GM21737 (cell line): ENCODE results near the gene HSD17B12.
"Not testable (repeated sequence)": the region's sequence is repeated elsewhere in the genome, so short reads cannot be mapped to it uniquely, and the experiment has no call there.

Source experiments
- ATAC-seq: cut with Tn5 transposase; IDR thresholded peaks from one replicate; pipeline ENCODE4 v1.9.1; 2021; ENCODE audit warnings: mild to moderate bottlenecking, moderate library complexity; ENCODE audit not compliant: unreplicated experiment

HSD17B12 gene

DNA sequence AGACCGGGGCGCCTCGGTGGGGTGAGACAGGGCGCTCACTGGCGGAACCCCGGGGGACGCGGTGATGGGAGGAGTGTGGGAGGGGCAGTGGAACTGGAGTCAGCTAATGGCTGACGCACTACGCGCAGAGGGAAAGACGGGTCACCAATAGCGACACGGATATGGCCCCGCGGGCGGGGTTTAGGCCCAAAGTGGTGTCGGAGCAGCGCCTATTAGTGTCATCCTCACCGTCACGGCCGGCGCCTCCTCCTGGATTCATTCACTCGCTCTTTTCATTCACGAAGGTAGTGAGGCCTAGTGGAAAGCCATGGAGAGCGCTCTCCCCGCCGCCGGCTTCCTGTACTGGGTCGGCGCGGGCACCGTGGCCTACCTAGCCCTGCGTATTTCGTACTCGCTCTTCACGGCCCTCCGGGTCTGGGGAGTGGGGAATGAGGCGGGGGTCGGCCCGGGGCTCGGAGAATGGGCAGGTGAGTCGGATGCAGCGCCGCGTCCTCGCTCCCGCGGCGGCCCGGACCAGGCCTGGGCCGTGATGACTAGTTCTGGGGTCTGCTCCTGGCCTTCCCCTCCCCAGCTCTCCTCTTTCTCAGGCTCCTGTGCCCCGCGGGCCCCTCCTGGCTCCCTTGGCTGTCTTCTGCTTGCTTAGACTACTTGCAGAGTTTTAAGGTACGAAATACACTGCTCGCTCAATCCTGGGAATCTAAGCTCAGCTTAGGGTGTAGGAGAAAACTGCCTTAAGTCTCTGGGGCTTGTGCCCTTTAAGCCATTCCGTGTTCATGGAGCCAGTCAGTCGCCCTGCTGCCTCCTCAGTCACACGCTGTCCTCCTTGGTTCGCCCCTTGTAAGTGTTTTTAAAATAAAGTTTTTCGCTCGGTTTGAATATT lies at the start of gene HSD17B12:
Gene HSD17B12, plus strand, starts transcription at position 218 of the 880 bp plus-strand sequence. Its CDS starts 90 bp downstream, at position 308.
- ATAC-seq: peak; percentile 97

DNA sequence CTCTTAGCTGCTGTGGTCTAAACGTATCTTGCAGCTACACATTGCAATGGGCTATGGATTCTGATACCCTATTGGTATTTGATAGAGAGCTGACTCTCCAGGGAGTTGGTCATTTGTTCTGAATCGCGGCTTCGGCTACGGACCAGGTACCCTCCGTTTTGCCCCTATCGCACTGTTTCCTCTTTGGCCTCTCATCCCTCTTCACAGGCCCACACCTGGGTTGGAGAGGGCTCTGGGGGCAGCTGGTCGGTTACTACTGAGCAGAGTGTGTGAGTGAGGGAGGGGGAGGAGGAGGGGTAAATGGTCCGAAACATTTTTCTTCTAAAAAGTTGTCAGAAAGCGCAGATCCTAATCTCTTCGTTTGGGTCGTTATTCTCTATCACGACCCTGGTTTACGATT lies 48.8 kb upstream of the HSD17B12 start:
- no peak for ATAC-seq

DNA sequence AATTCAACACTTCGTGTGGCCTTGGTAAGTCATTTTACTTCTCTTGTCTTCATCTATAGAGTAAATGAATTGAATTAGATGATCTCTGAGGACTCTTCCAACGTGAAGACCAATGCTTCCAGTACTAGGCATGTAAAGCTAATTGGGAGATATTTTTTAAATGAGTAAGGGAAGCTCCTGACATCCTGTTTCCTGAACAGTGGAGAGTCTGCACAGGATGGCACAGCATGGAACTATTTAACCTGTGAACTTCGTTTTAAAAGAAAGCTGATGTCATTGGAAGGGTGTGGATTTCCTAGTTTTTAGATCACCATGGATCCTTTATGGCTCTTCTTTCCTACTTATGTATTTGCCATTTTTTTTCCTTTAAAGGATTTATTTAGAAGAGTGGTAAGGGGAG lies 48.4 kb upstream of the HSD17B12 start:
- ATAC-seq: no peak

DNA sequence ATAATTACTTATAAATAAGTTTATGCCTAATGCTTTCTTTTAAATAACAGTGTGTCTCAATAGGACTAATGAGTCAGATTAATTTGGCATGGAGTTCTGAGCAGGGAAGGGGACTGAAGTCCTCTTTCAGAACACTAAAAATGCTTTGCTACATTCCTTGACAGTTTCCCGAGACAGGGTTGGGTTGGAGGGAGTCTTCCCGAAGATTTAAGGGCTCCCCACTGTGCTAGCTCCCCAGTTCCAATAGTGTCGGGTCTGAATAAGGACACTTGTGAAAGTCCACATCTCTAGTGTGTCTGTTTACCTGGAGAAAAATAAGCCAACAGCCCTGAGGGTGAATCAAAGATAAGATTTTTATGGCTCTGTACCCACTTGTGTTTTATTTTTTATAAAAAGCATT lies 41.8 kb upstream of the HSD17B12 start:
- ATAC-seq: no peak

DNA sequence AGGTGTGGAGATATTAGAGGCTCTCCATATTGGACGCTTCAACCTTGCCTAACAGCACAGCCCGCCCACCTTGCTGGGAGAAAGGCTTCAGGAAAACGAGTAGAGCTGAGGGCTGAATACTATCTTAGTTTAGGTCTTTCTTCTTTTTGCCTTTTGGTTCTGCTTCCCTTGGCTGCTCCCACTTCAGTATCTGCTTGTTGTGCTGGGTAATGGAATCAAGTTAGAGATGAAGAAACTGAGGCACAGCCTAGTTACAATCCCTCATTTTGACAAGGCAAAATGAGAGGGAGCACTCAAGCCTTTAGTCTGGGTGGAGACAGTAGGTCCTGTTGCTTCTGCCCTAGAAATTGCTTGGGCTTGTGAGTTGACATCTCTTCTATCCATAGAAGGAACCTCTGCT lies 41.3 kb upstream of the HSD17B12 start:
- no peak for ATAC-seq

DNA sequence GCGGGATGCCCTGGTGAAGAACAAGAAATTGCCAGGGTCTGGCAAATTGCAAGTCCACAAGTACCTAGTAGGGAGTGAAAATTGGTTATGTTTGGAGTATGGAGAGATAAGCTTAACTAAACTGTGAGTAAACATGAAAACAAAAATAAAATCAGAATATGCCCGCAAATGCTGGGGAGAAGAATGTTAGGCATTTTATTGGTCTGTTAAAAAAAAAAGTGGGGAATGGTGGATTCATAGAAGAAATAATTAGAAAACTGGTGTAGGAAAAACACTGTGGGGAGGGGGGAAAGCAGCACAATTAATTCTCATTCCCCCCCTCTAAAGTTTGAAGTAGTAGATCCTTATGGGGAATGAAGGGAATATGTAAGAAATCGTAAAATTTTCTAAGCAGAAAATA lies 40.6 kb upstream of the HSD17B12 start:
- no peak for ATAC-seq

DNA sequence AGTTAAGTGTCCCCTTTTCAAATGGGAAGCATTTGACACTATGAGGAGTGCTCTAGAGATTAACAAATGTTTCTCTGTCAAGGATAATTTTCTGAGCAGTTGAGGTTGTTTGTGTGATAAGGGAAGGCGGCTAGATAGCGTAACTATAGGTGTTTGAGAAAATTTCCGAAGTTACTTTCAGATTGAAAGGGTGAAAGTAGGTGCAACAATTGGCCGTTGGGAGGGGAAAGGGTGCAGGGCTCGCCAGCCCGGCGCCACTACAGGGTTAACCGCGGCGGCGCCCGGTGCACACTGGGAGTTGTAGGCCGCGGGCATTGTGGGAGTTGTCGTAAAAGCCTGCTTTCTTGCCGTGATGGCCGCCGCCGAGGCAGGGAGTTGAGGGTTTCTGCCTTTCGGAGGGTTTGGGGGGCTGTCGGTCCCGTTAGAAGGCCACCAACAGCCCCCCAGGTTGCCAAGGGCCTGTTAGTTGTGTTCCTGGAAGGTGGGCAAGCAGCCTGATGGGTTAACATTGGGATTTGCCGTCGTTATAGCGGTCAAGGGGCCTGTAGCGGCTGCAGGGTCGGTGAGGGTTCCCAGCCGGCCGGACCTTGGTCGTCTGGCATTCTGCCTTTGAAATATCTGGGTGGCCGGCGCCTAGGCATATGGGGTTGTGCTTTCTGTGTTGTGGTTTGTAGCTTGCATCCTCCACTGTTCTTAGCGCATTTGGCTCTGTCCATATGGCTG lies 36.5 kb upstream of the HSD17B12 start:
- ATAC-seq: peak; percentile 99

DNA sequence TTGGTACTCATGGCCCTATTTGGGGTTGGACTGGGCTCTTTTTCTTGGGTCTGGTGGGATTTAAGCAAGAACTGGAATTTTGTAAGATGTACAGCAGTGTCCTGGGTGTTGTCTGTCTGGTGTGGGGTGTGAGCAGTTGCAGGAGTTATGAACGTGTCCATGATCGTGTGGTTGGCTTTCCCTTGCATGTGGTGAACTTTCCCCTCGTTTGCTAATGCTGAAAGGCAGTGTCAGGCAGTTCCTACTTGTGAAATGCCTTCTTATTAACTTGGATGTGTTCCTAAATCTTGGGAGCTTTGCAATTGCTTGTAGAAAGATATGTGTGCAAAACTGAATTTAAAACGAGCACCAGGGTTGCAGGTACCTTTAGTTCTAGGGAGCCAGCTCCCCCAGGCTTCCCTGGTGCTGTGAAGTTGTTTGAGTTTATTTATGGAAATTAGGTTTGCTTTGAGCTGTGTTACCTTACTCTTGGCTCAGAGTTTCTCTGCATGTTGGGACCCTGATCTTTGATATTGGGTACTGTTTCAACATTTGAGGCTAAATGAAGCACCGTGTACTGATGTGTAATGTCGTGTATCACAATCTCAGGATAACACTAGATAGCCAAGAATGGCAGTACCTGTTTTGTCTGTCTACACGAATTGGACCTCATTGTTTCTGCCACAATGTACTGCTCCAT lies 35.8 kb upstream of the HSD17B12 start:
- ATAC-seq: no peak

DNA sequence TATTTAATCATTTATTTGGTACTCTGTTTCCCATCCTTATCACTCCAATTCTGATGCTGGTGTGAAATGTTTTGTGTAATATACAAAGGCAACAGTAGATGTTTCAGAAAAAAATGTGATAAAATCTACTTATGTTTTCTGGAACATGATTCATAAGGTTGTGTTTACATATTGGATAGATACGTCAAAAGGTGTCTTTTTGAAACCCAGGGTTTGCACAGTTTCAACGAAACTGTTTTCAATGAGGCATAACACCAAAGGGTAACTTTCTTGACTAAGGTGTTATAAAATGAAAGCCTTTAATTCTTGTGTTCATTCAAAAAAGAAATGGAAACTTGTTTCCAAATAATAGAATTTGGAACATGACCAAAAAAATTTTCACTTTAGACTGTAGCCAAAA lies 33.8 kb upstream of the HSD17B12 start:
- ATAC-seq: no peak

DNA sequence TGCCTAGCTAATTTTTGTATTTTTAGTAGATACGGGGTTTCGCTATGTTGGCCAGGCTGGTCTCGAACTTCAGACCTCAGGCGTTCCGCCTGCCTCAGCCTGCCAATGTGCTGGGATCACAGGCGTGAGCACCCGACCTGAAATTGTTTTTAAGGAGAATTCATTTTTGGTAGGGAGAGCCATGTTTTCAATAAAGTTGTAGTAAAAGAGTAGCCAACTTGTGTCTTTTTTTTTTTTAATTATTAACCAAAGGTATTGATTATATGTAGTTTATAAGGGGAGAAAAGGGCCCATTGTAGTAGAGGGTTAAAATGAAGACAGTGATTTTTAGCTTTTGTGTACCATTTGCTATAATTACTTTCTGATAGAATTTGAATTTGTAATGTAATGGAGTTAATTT lies 31.6 kb upstream of the HSD17B12 start:
- ATAC-seq: no peak

DNA sequence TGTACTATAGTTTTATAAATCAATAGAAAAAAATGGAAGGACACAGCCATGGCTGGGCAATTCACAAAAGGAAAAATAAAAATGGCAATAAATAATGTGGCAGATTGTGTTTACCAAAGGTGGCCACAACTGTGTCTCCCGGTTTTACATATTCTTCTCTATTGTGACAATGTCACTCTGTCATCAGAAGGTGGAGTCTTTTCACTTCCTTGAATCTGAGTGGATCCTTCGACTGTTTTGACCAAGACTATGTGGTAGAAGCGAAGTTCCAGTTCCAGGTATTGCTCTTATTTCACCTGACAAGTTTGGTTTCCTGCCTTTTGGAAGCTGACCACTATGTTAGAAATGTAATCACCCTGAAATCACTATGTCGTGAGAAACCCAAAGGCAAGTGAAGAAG lies 31.0 kb upstream of the HSD17B12 start:
- ATAC-seq: no peak

DNA sequence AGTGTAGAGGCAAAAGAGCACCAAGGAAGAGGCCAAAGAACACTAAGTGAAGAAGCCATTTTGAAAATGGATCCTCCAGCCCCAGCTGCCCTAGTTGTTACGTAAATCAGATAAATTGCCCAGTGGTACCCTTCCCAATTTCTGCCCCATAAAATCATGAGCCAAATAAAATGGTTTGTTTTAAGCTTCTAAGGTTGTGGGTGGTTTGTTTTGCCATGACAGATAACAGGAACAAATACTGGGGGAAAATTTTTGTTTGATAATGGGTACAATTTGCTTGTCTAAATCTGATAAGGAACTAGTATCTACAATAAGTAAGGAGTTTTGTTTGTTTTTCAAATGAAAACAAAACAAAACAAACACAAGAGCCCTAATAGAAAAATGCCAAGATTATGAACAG lies 30.6 kb upstream of the HSD17B12 start:
- ATAC-seq: no peak

DNA sequence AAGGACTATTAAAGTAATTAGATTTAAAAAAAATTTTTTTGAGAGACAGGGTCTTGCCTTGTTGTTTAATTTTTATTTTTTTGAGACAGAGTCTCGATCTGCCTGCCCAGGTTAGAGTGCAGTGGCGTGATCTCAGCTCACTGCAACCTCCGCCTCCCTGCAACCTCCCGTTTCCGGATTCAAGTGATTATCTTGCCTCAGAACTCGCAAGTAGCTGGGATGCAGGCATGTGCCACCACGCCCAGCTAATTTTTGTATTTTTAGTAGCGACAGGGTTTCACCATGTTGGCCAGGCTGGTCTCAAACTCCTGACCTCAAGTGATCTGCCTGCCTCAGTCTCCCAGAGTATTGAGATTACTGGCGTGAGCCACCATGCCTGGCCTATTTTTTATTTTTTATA lies 17.5 kb upstream of the HSD17B12 start:
- ATAC-seq: not testable (repeated sequence)

DNA sequence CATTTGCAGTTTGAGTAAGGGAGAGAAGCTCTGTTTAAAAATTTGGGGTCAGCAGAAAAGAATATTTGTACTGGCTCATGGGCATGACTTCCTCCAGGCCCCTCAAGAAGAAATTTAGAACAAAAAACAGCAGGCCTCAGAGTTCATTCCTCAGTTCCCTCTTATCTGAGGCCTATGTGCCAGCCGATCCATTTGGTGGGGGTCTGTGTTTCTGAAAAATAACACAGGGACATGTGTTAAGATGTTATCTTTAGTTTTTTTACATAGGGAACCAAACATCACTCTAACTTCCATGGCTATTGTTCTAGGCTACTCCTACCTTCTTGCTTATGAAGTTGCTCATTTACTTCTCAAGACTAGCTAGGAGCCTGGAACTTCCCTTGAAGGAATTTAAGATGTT lies 16.2 kb upstream of the HSD17B12 start:
- ATAC-seq: no peak

DNA sequence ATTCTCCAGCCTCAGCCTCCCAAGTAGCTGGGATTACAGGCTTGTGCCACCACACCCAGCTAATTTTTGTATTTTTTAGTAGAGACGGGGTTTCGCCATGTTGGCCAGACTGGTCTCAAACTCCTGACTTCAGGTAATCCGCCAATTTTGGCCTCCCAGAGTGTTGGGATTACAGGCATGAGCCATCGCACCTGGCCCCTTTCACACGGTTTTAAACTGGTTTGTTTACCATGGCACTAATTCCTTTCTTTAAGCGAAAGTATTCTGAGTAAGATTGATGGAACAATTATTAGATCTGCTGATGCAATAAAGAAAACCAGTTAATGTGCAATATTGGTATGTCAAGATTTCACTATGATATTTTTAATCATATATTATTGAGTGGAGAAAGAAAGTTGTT lies 9.3 kb upstream of the HSD17B12 start:
- not testable (repeated sequence) for ATAC-seq

DNA sequence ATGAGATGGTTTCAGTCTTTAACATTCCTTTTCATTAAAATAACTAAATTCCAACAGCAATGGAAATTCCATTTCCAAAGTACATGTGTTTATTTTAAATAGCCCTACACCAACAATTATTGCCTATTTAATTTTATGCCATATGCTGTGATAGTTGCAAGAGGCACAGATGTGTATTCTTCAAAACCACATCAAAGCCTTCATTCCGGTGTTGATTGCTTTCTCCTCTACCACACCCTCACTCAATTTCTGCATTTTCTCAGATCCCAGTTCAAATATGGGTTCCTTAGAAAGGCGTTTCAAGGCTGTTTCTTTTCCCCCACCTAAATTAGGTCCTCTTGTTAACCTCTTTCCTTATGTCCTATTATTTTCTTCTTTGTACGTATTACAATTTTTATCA lies 6.0 kb upstream of the HSD17B12 start:
- ATAC-seq: no peak

DNA sequence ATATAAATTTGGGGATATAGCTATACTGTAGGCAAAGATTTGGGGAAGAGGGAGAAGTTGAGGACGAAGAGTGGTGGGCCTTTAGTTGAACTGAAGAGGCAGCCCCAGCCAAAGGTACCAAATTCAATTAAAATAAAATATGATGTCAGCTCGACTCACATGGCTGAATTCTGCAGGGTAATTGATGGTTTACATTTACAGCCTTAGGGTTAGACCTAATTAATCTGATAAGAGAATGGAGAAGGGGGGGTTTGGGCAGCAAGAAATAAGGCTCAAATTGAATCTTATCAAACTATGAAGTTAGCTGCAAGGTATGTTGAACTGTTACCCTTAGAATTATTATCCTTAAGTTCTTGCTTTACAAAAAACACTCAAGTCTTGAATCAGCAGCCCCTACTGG lies 3.6 kb upstream of the HSD17B12 start:
- ATAC-seq: no peak

DNA sequence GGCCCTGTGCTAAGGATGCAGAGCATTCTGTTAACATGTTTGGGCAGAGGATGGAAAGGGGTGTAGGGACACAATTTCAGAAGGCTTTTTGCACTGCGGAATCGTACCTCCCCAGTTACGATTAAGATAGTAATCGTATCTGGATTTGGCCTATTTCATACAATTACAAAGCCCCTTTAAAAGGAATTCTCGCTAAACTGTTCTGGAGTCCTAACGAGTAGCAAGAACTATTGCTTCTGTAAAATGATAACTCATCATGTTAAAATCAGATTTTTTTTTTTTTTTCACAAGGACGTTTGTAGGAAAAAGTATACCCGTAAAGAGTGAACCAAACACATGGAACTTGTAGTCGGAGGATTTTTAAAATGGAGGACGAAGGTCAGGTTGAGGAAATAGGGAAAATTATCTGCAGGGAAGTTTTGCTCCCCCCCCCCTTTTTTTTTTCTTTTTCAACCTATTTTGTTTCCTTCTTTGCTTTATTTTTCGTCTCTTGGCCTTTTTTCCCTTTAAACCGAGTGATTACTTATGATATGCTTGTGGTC lies 934 bp downstream of the HSD17B12 start:
- no peak for ATAC-seq

DNA sequence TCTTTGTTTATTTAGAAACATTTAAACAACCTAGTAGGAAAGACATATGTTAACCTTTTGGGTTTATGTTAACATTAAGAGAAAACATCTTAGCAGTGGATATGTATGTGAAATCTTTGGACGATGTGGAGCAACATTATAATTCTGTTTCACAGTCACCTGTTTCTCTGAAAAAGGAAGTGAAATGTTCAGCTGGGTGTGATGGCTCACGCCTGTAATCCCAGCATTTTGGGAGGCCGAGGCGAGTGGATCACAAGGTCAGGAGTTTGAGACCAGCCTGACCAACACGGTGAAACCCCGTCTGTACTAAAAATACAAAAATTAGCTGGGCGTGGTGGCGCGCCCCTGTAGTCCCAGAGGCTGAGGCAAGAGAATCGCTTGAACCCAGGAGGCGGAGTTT lies 1.5 kb downstream of the HSD17B12 start:
- not testable (repeated sequence) for ATAC-seq

DNA sequence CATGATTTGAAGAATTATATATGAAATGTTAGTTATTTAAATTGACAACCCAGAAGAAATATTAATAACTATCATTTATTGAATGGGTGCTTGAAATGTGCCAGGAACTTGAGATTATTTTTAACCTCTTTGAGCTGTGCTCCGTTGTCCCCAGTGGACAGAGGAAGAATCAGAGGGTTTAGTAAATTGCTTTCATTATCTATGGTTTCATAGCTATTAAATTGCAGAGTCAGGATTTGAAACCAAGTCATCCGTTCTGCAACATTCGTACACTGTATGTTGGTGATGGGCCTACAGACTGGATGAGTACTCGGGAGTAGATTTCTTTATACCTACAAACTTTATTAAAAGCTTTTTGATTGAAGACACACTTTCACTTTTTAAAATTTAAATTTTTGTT lies 4.9 kb downstream of the HSD17B12 start:
- ATAC-seq: no peak

DNA sequence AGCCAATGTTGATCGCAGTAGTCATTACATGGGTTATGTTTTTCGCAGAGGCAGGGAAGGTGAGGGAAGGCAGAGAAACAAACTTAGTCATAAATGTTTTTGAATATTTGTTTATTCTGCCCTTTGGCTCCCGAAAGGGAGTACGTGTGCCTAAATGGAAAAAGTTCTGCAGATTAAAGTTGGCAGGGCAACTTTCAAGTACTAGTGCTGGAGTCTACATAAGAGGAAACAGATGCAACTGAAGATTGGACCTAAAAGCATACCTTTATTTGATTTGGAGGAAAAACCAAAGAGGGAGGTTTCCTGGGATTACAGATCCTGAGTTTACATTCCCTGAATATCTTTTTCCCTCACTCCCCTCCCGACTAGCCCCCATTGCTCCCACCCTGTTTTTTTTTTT lies 5.7 kb downstream of the HSD17B12 start:
- no peak for ATAC-seq
